Upper lobe of right lung (tissue), 1 donor: ENCODE data around the gene MASP1. TPM values are rescaled to one million over a fixed set of nuclear protein-coding genes. Genes with fewer than 3 reads are reported as not detected.

Experiments
- ATAC-seq: fragments of 200-7000 bp; cut with Tn5 transposase; one replicate; pipeline ENCODE4 v1.9.1; 2020; ENCODE audit warnings: mild to moderate bottlenecking, moderate library complexity
- DNase-seq: peaks from one replicate; pipeline ENCODE4 v3.0.0-alpha.2; 2020
- H3K27ac ChIP-seq: fragments of 200-600 bp; one replicate; pipeline ENCODE4 v1.8.0; 2022
- H3K27me3 ChIP-seq: fragments of 200-600 bp; one replicate; pipeline ENCODE4 v1.8.0; 2022; ENCODE audit warnings: mild to moderate bottlenecking
- H3K36me3 ChIP-seq: fragments of 200-600 bp; one replicate; pipeline ENCODE4 v1.8.0; 2022
- H3K4me1 ChIP-seq: fragments of 200-600 bp; one replicate; pipeline ENCODE4 v1.8.0; 2022
- H3K4me3 ChIP-seq: fragments of 200-600 bp; one replicate; pipeline ENCODE4 v1.8.0; 2022; ENCODE audit warnings: mild to moderate bottlenecking
- H3K9me3 ChIP-seq: fragments of 200-600 bp; one replicate; pipeline ENCODE4 v1.8.0; 2022
- CTCF ChIP-seq: fragments of 200-600 bp; IDR thresholded peaks from one replicate; pipeline ENCODE4 v1.8.0; 2022; ENCODE audit warnings: antibody characterized with exemption
- intact Hi-C: fragments of 100-400 bp; cut with DNase I; formaldehyde crosslinking; loops from one replicate; pipeline ENCODE4 v1.11.0; 2022
- total RNA-seq: library from RNA; stranded (reverse); fragmentation: NEBNext Ultra II Directional; extraction: Animal tissue kit (Norgen Biotek cat#: 25700); gene quantifications from one replicate; pipeline ENCODE4 v1.2.1, GENCODE V29; 2021
- donor health status: DM: no; HTN: yes; CAD: no; lungs with severe emphysema.

Gene MASP1
- total RNA-seq, 1 donor from 2014 or later: 5.9 TPM

GRCh38 chr3:187238239-187238638, 53.3 kb downstream of the MASP1 start:
- Histone ChIP-seq H3K9me3 (no peaks in the 10 kb centered on the region), H3K4me3 (no peak overlapping the region), H3K4me1 (no peaks in the 10 kb centered on the region), H3K27me3 (no peaks in the 10 kb centered on the region), H3K27ac (no peak overlapping the region), H3K36me3 (no peaks in the 10 kb centered on the region)
- DNase-seq (no peak), ATAC-seq (no peak)
- TF ChIP-seq CTCF: no peak
- intact Hi-C loops: no loop called here

GRCh38 chr3:187237741-187238140, 53.8 kb downstream of the MASP1 start:
- DNase-seq (no peak), ATAC-seq (no peak)
- no peaks in the 10 kb centered on the region for H3K9me3 ChIP-seq
- TF ChIP-seq CTCF: no peak
- H3K4me1 ChIP-seq: no peaks in the 10 kb centered on the region
- intact Hi-C loops: no loop called here
- no peak overlapping the region for H3K27ac ChIP-seq
- no peak overlapping the region for H3K4me3 ChIP-seq
- no peaks in the 10 kb centered on the region for H3K27me3 ChIP-seq
- H3K36me3 ChIP-seq: no peaks in the 10 kb centered on the region

GRCh38 chr3:187236962-187237361, 54.6 kb downstream of the MASP1 start:
- intact Hi-C loops: no loop called here
- no peak for ATAC-seq
- Histone ChIP-seq H3K4me3 (no peak overlapping the region), H3K9me3 (no peaks in the 10 kb centered on the region), H3K4me1 (no peaks in the 10 kb centered on the region), H3K27ac (no peak overlapping the region), H3K27me3 (no peaks in the 10 kb centered on the region), H3K36me3 (no peaks in the 10 kb centered on the region)
- TF ChIP-seq CTCF: no peak
- no peak for DNase-seq

- H3K9me3 ChIP-seq: no peaks in the 10 kb centered on the region
- no peaks in the 10 kb centered on the region for H3K4me1 ChIP-seq
- ATAC-seq (no peak), DNase-seq (no peak)
- no peak for TF ChIP-seq CTCF
- intact Hi-C loops: no loop called here
- H3K36me3 ChIP-seq: no peaks in the 10 kb centered on the region
- H3K4me3 ChIP-seq: no peak overlapping the region
- no peak overlapping the region for H3K27ac ChIP-seq
- H3K27me3 ChIP-seq: no peaks in the 10 kb centered on the region
Measured at GRCh38 chr3:187230011-187230410, 61.5 kb downstream of the MASP1 start.

- no peaks in the 10 kb centered on the region for H3K27me3 ChIP-seq
- intact Hi-C loops: no loop called here
- no peak overlapping the region for H3K27ac ChIP-seq
- H3K4me3 ChIP-seq: no peak overlapping the region
- H3K4me1 ChIP-seq: no peaks in the 10 kb centered on the region
- H3K9me3 ChIP-seq: no peaks in the 10 kb centered on the region
- H3K36me3 ChIP-seq: no peaks in the 10 kb centered on the region
- no peak for ATAC-seq
- no peak for DNase-seq
- no peak for TF ChIP-seq CTCF
Measured at GRCh38 chr3:187228740-187229139, 62.8 kb downstream of the MASP1 start.

GRCh38 chr3:187227658-187228258, 63.8 kb downstream of the MASP1 start:
- intact Hi-C loops: no loop called here
- H3K36me3 ChIP-seq: no peaks in the 10 kb centered on the region
- no peak for ATAC-seq
- TF ChIP-seq CTCF: no peak
- H3K27ac ChIP-seq: no peak overlapping the region
- no peak overlapping the region for H3K4me3 ChIP-seq
- H3K27me3 ChIP-seq: no peaks in the 10 kb centered on the region
- no peaks in the 10 kb centered on the region for H3K9me3 ChIP-seq
- no peak for DNase-seq
- H3K4me1 ChIP-seq: no peaks in the 10 kb centered on the region
